HepG2 (cell line): ENCODE measurements around the gene ZG16. TPM values are rescaled to one million over a fixed set of nuclear protein-coding genes. Genes with fewer than 3 reads are reported as not detected.

Experiments
- ATAC-seq: fragments of 200-7000 bp; cut with Tn5 transposase; 3 replicates; pipeline ENCODE4 v1.9.1; 2020; ENCODE audit warnings: mild to moderate bottlenecking, moderate library complexity
- BruUV-seq: library from RNA; stranded (reverse); fragments of 400-500 nt; replicated peaks from 2 replicates; lab custom pipeline; 2021; lab: Mats Ljungman, UMichigan
- CTCF ChIA-PET: fragments of 300-600 bp; formaldehyde crosslinking; extraction: SDS; loops from one replicate; lab custom pipeline; 2021; ENCODE audit warnings: low total read pairs, inconsistent platforms, low intra/inter-chr PET ratio; lab: Yijun Ruan, JAX
- POLR2A ChIA-PET: fragments of 350-600 bp; sonication (Branson Sonifier 250); formaldehyde crosslinking; loops from one replicate; lab custom pipeline; 2020; ENCODE audit warnings: antibody characterized with exemption, inconsistent platforms; lab: Yijun Ruan, JAX
- DNase-seq: peaks from one replicate; pipeline ENCODE4 v3.0.0-alpha.2; 2015; ENCODE audit warnings: low spot score
- FAIRE-seq: peaks from 3 replicates; lab custom pipeline; 2011; peaks lifted over from hg19 to GRCh38; lab: Jason Lieb, UNC
- H2AFZ ChIP-seq: one replicate; pipeline ENCODE4 v1.6.1; 2011; ENCODE audit warnings: low read length, inconsistent platforms
- H3K27ac ChIP-seq: fragments of 300-600 bp; 3 replicates; pipeline ENCODE4 v1.8.0; 2011; ENCODE audit warnings: mixed run types, mild to moderate bottlenecking, mixed read lengths, low read length, inconsistent platforms; ENCODE audit not compliant: insufficient read depth; ENCODE audit errors: extremely low read length
- H3K27me3 ChIP-seq, 2 experiments: fragments of 200-600 bp in 1 of 2; 2 replicates in 1 of 2; 3 replicates in 1 of 2; pipeline versions ENCODE4 v1.6.0 to v1.8.0; 2011; ENCODE audit warnings: low read length in 2 of 2, mild to moderate bottlenecking in 2 of 2, moderate library complexity in 2 of 2, inconsistent platforms in 1 of 2; ENCODE audit not compliant: insufficient read depth in 2 of 2, control insufficient read depth in 1 of 2
- H3K36me3 ChIP-seq, 2 experiments: fragments of 200-600 bp in 1 of 2; replicated peaks in 1 of 2; 2 replicates in 1 of 2; 3 replicates in 1 of 2; pipeline versions ENCODE4 v1.5.1 to v1.8.0; 2011; ENCODE audit warnings: low read length in 2 of 2, inconsistent platforms in 1 of 2; ENCODE audit not compliant: insufficient read depth in 2 of 2, control insufficient read depth in 1 of 2
- H3K4me1 ChIP-seq: 2 replicates; pipeline ENCODE4 v1.5.1; 2012; ENCODE audit warnings: low read length, inconsistent platforms; ENCODE audit not compliant: insufficient read depth
- H3K4me2 ChIP-seq: 2 replicates; pipeline ENCODE4 v1.6.0; 2011; ENCODE audit warnings: low read depth, low read length, inconsistent platforms
- H3K4me3 ChIP-seq, 3 experiments: fragments of 200-600 bp in 1 of 3; sonication (generic), shearing (Covaris generic) in 1 of 3; replicated peaks in 1 of 3; 2 replicates each; pipeline ENCODE4 v1.5.1; 2011 to 2016; ENCODE audit warnings: low read length in 3 of 3, inconsistent platforms in 2 of 3, low read depth in 2 of 3, mild to moderate bottlenecking in 2 of 3, control low read depth in 1 of 3, mixed read lengths in 1 of 3; ENCODE audit not compliant: insufficient read depth in 1 of 3
- H3K79me2 ChIP-seq: one replicate; pipeline ENCODE4 v1.6.1; 2011; ENCODE audit warnings: low read length, inconsistent platforms; ENCODE audit not compliant: insufficient read depth
- H3K9ac ChIP-seq: 2 replicates; pipeline ENCODE4 v1.6.0; 2011; ENCODE audit warnings: mild to moderate bottlenecking, low read depth, low read length, inconsistent platforms; ENCODE audit not compliant: insufficient read depth
- H3K9me3 ChIP-seq: 2 replicates; pipeline ENCODE4 v1.5.1; 2012; ENCODE audit warnings: mild to moderate bottlenecking, low read length
- H4K20me1 ChIP-seq: 2 replicates; pipeline ENCODE4 v1.6.0; 2011; ENCODE audit warnings: inconsistent platforms, mild to moderate bottlenecking, low read length, moderate library complexity; ENCODE audit not compliant: insufficient read depth
- AKAP8 ChIP-seq: sonication (generic); formaldehyde crosslinking; IDR thresholded peaks from 2 replicates; pipeline ENCODE4 v1.5.1; 2020; ENCODE audit warnings: mild to moderate bottlenecking, missing genetic modification reagents
- CHD2 ChIP-seq: IDR thresholded peaks from 2 replicates; pipeline ENCODE4 v1.6.1; 2011; ENCODE audit warnings: low read depth, low read length, improper control_type of control experiment
- CTCF ChIP-seq: sonication (generic); formaldehyde crosslinking; IDR thresholded peaks from 2 replicates; pipeline ENCODE4 v1.5.0; 2020; ENCODE audit warnings: mild to moderate bottlenecking, missing genetic modification reagents, moderate library complexity
- GRHL1 ChIP-seq: sonication (generic); formaldehyde crosslinking; conservative IDR thresholded peaks from 2 replicates; pipeline ENCODE4 v1.8.0; 2022; ENCODE audit warnings: missing genetic modification reagents
- HOMEZ ChIP-seq: IDR thresholded peaks from 2 replicates; pipeline ENCODE4 v1.6.1; 2016; ENCODE audit warnings: low read depth
- IRF9 ChIP-seq: sonication (generic); formaldehyde crosslinking; IDR thresholded peaks from 2 replicates; pipeline ENCODE4 v1.8.0; 2022; ENCODE audit warnings: missing genetic modification reagents, mild to moderate bottlenecking, borderline replicate concordance
- MAFG ChIP-seq: sonication (generic); formaldehyde crosslinking; IDR thresholded peaks from 2 replicates; pipeline ENCODE4 v1.5.1; 2020; ENCODE audit warnings: mild to moderate bottlenecking, missing genetic modification reagents
- MATR3 ChIP-seq: sonication (generic); formaldehyde crosslinking; IDR thresholded peaks from 2 replicates; pipeline ENCODE4 v1.4.0; 2020; ENCODE audit warnings: missing genetic modification reagents
- NPAS2 ChIP-seq: sonication (generic); formaldehyde crosslinking; IDR thresholded peaks from 2 replicates; pipeline ENCODE4 v1.8.0; 2022; ENCODE audit warnings: mild to moderate bottlenecking, missing genetic modification reagents, borderline replicate concordance
- SNAPC5 ChIP-seq: sonication (generic); formaldehyde crosslinking; IDR thresholded peaks from 2 replicates; pipeline ENCODE4 v1.8.1; 2023; ENCODE audit warnings: mild to moderate bottlenecking, missing genetic modification reagents, borderline replicate concordance
- TEAD3 ChIP-seq: optimal IDR thresholded peaks from 2 replicates; pipeline ENCODE3; 2016; ENCODE audit warnings: borderline replicate concordance
- TGIF2 ChIP-seq: IDR thresholded peaks from 2 replicates; pipeline ENCODE4 v1.6.1; 2016; ENCODE audit warnings: control low read depth, missing compliant biosample characterization
- ZFP36L2 ChIP-seq: sonication (generic); formaldehyde crosslinking; IDR thresholded peaks from 2 replicates; pipeline ENCODE4 v1.4.0; 2020; ENCODE audit warnings: missing genetic modification reagents
- ZFYVE20 ChIP-seq: sonication (generic); formaldehyde crosslinking; IDR thresholded peaks from 2 replicates; pipeline ENCODE4 v1.8.0; 2023; ENCODE audit warnings: low read depth, mild to moderate bottlenecking, moderate library complexity, missing genetic modification reagents, borderline replicate concordance
- ZNF34 ChIP-seq: sonication (generic); formaldehyde crosslinking; IDR thresholded peaks from 2 replicates; pipeline ENCODE4 v1.4.0; 2020; ENCODE audit warnings: mild to moderate bottlenecking, missing genetic modification reagents, borderline replicate concordance
- ZNF543 ChIP-seq: sonication (generic); formaldehyde crosslinking; IDR thresholded peaks from 2 replicates; pipeline ENCODE4 v1.4.0; 2020; ENCODE audit warnings: mild to moderate bottlenecking, missing genetic modification reagents
- ZNF552 ChIP-seq: sonication (generic); formaldehyde crosslinking; IDR thresholded peaks from 2 replicates; pipeline ENCODE4 v1.9.0; 2022; ENCODE audit warnings: missing genetic modification reagents, mild to moderate bottlenecking, borderline replicate concordance
- ZNF678 ChIP-seq: sonication (generic); formaldehyde crosslinking; IDR thresholded peaks from 2 replicates; pipeline ENCODE4 v1.4.0; 2020; ENCODE audit warnings: mild to moderate bottlenecking, missing genetic modification reagents
- WGBS: methylation state at CpG from one replicate; pipeline ENCODE4 v1.1.6; 2017; ENCODE audit warnings: low lambda C conversion rate; 5-methylcytosine and 5-hydroxymethylcytosine counted together
- in situ Hi-C: cut with HindIII; loops from 2 replicates; pipeline ENCODE4 v1.10.0; 2017; ENCODE audit warnings: low pct_unique_long_range_greater_than_20kb; ENCODE audit not compliant: extremely low pct_ligation_motif_present
- intact Hi-C: fragments of 100-400 bp; cut with micrococcal nuclease; formaldehyde crosslinking; loops from one replicate; pipeline ENCODE4 v1.10.0; 2022; ENCODE audit not compliant: unreplicated experiment
- polyA plus RNA-seq, 8 experiments: library from polyadenylated mRNA; depleted of rRNA in 3 of 8; stranded (reverse) in 7 of 8; unstranded in 1 of 8; fragments of >200 nt; fragmentation: Illumina TruSeq in 4 of 8; extraction: Trizol in 4 of 8; gene quantifications; 2 replicates each; pipeline versions ENCODE4 v1.2.1 to v1.2.3, GENCODE V29; 2011 to 2016; ENCODE audit warnings: low read depth in 4 of 8, missing spikeins in 1 of 8, mixed read lengths in 1 of 8; ENCODE audit not compliant: insufficient read depth in 1 of 8
- total RNA-seq, 5 experiments: library from RNA; depleted of rRNA; stranded (reverse); fragments of >200 nt; fragmentation: Illumina TruSeq; extraction: Trizol; gene quantifications; 2 replicates each; pipeline ENCODE4 v1.2.3, GENCODE V29; 2016; ENCODE audit warnings: low read depth in 1 of 5

ZG16 gene
- total and polyA plus RNA-seq, 2 of the 13 experiments (the other 11 are each of a cell fraction or from before 2014, with no cell fraction given), result 0.04 to 0.07 TPM

- Histone ChIP-seq H3K4me1 (peaks cover 35% of the 10 kb centered on the region), H3K9ac (peak overlapping the region; percentile 88; the same call in 1 of the 2 replicates), H3K27me3 (no peaks in the 10 kb centered on the region), H3K4me3 (peak overlapping the region in 2 of 3 experiments; percentile 77 to 85; a peak in 1 of 6 replicates), H3K27ac (peak overlapping the region; percentile 88), H4K20me1 (peaks cover 11% of the 10 kb centered on the region; the same call in 1 of the 2 replicates), H3K9me3 (no peaks in the 10 kb centered on the region), H3K79me2 (peaks cover 20% of the 10 kb centered on the region), H2AFZ (no peak overlapping the region), H3K36me3 (peaks cover 18 to 54% of the 10 kb centered on the region in 2 experiments), H3K4me2 (peak overlapping the region; percentile 95)
- ATAC-seq (no peak), DNase-seq (no peak), FAIRE-seq (no peak)
- intact Hi-C loops, result no loop called here
- in situ Hi-C loops, result loop anchor here (25.0 kb wide), 1 partner anchor 858 kb away; the partner anchor contains the start of genes FBRS and PRR14
- no TSS peak for BruUV-seq
- ChIA-PET CTCF (no interaction called here), POLR2A (interaction anchor here (0.7 to 3.8 kb wide), 18 partner anchors 9 to 335 kb away, joined by 3 to 37 read pairs (median 4); partner anchors contain the start of genes ASPHD1, KIF22, MVP and PAGR1)
- WGBS, result 92% methylated on average over 8 of the region's 8 CpGs
- no peak for TF ChIP-seq ZNF34 (CRISPR knock-in tag)
- no peak for TF ChIP-seq MATR3 (CRISPR knock-in tag)
- TF ChIP-seq ZNF678 (CRISPR knock-in tag), result no peak
- TF ChIP-seq TEAD3 (CRISPR knock-in tag), result peak; percentile 39
- no peak for TF ChIP-seq NPAS2
- TF ChIP-seq ZFP36L2 (CRISPR knock-in tag), result no peak
- TF ChIP-seq AKAP8 (CRISPR knock-in tag), result peak; percentile 18; the same call in 1 of the 2 replicates
- TF ChIP-seq ZNF552 (CRISPR knock-in tag), result no peak
- TF ChIP-seq ZNF543, result no peak
- TF ChIP-seq CHD2, result no peak
- no peak for TF ChIP-seq ZFYVE20
- no peak for TF ChIP-seq HOMEZ (CRISPR knock-in tag)
- peak; percentile 20; the same call in 1 of the 2 replicates for TF ChIP-seq IRF9 (CRISPR knock-in tag)
- TF ChIP-seq SNAPC5 (CRISPR knock-in tag), result no peak
- TF ChIP-seq MAFG (CRISPR knock-in tag), result no peak
- TF ChIP-seq TGIF2 (CRISPR knock-in tag), result no peak
- no peak for TF ChIP-seq CTCF (CRISPR knock-in tag)
- no peak for TF ChIP-seq GRHL1
These were observed 26.0 kb downstream of the ZG16 start for GRCh38 chr16:29804020-29804419.
